Activated T-cell treated with anti-CD3 and anti-CD28 coated beads, Interleukin-2, amount 50 U/mL, for 4 hours (primary cell): ENCODE data around the gene JARID2. TPM values are rescaled to one million over a fixed set of nuclear protein-coding genes. Genes with fewer than 3 reads are reported as not detected.
"Not testable (repeated sequence)": the region's sequence is repeated elsewhere in the genome, so short reads cannot be mapped to it uniquely, and the experiment has no call there.

Source experiments
- ATAC-seq, 2 donors: fragments of 200-7000 bp; cut with Tn5 transposase; one replicate each; pipeline ENCODE4 v1.10.0; 2021
- DNase-seq: peaks from one replicate; pipeline ENCODE4 v3.0.0-alpha.2; 2020
- H3K27me3 Mint-ChIP-seq: one replicate; pipeline ENCODE4 v1.8.0; 2021; ENCODE audit warnings: low read depth, mixed read lengths
- H3K36me3 Mint-ChIP-seq: one replicate; pipeline ENCODE4 v1.8.0; 2022; ENCODE audit warnings: mixed read lengths; ENCODE audit not compliant: insufficient read depth
- H3K4me1 Mint-ChIP-seq: one replicate; pipeline ENCODE4 v1.8.0; 2021; ENCODE audit warnings: low read depth, mixed read lengths
- H3K4me3 Mint-ChIP-seq: one replicate; pipeline ENCODE4 v1.8.0; 2021; ENCODE audit warnings: mild to moderate bottlenecking, moderate library complexity, mixed read lengths
- H3K9me3 Mint-ChIP-seq: one replicate; pipeline ENCODE4 v1.8.0; 2021; ENCODE audit warnings: mixed read lengths
- total RNA-seq, 3 donors: library from RNA; stranded (reverse); gene quantifications; one replicate each; pipeline ENCODE4 v1.2.1, GENCODE V29; 2021

Gene JARID2
- total RNA-seq, 3 donors from 2014 or later = 32.6 to 43.6 (median 37.2) TPM

GRCh38 chr6:15526212-15526701 lies 280.4 kb downstream of the JARID2 start:
- H3K4me1 Mint-ChIP-seq = peaks cover 10% of the 10 kb centered on the region
- H3K4me3 Mint-ChIP-seq = no peak overlapping the region
- peaks cover 65% of the 10 kb centered on the region for H3K36me3 Mint-ChIP-seq
- peaks cover 3% of the 10 kb centered on the region for H3K9me3 Mint-ChIP-seq
- no peaks in the 10 kb centered on the region for H3K27me3 Mint-ChIP-seq
- DNase-seq (no peak), ATAC-seq (no peak)

- H3K4me1 Mint-ChIP-seq = peaks cover 7% of the 10 kb centered on the region
- no peaks in the 10 kb centered on the region for H3K27me3 Mint-ChIP-seq
- peaks cover 65% of the 10 kb centered on the region for H3K36me3 Mint-ChIP-seq
- no peak overlapping the region for H3K4me3 Mint-ChIP-seq
- H3K9me3 Mint-ChIP-seq = peaks cover 3% of the 10 kb centered on the region
- ATAC-seq (no peak), DNase-seq (no peak)
Measured at GRCh38 chr6:15527838-15528617, 282.2 kb downstream of the JARID2 start.

GRCh38 chr6:15528870-15529269 lies 283.0 kb downstream of the JARID2 start:
- Mint-ChIP-seq H3K4me3 (no peak overlapping the region), H3K4me1 (peaks cover 7% of the 10 kb centered on the region), H3K27me3 (no peaks in the 10 kb centered on the region), H3K36me3 (peaks cover 69% of the 10 kb centered on the region), H3K9me3 (peaks cover 3% of the 10 kb centered on the region)
- ATAC-seq (no peak), DNase-seq (no peak)

GRCh38 chr6:15530411-15530810 lies 284.5 kb downstream of the JARID2 start:
- DNase-seq = no peak
- Mint-ChIP-seq H3K4me3 (no peak overlapping the region), H3K9me3 (peaks cover 3% of the 10 kb centered on the region), H3K36me3 (peaks cover 55% of the 10 kb centered on the region), H3K27me3 (no peaks in the 10 kb centered on the region), H3K4me1 (peaks cover 10% of the 10 kb centered on the region)
- no peak for ATAC-seq

- Mint-ChIP-seq H3K9me3 (peaks cover 3% of the 10 kb centered on the region), H3K4me1 (peaks cover 8% of the 10 kb centered on the region), H3K36me3 (peaks cover 46% of the 10 kb centered on the region), H3K27me3 (no peaks in the 10 kb centered on the region), H3K4me3 (no peak overlapping the region)
- DNase-seq (no peak), ATAC-seq (no peak)
Measured at GRCh38 chr6:15531973-15532372, 286.1 kb downstream of the JARID2 start.

- peaks cover 41% of the 10 kb centered on the region for H3K36me3 Mint-ChIP-seq
- DNase-seq (no peak), ATAC-seq (no peak)
- no peaks in the 10 kb centered on the region for H3K9me3 Mint-ChIP-seq
- H3K4me3 Mint-ChIP-seq = no peak overlapping the region
- H3K4me1 Mint-ChIP-seq = peaks cover 8% of the 10 kb centered on the region
- H3K27me3 Mint-ChIP-seq = no peaks in the 10 kb centered on the region
Measured at GRCh38 chr6:15533379-15534026, 287.6 kb downstream of the JARID2 start.

- H3K27me3 Mint-ChIP-seq = no peaks in the 10 kb centered on the region
- H3K9me3 Mint-ChIP-seq = no peaks in the 10 kb centered on the region
- peaks cover 8% of the 10 kb centered on the region for H3K4me1 Mint-ChIP-seq
- peaks cover 38% of the 10 kb centered on the region for H3K36me3 Mint-ChIP-seq
- no peak overlapping the region for H3K4me3 Mint-ChIP-seq
- no peak for DNase-seq
- ATAC-seq = no peak
Measured at GRCh38 chr6:15534974-15535373, 289.1 kb downstream of the JARID2 start.

- Mint-ChIP-seq H3K4me1 (peaks cover 8% of the 10 kb centered on the region), H3K27me3 (no peaks in the 10 kb centered on the region), H3K9me3 (no peaks in the 10 kb centered on the region), H3K4me3 (no peak overlapping the region), H3K36me3 (peaks cover 32% of the 10 kb centered on the region)
- DNase-seq (no peak), ATAC-seq (no peak)
Measured at GRCh38 chr6:15535495-15536197, 289.8 kb downstream of the JARID2 start.

- Mint-ChIP-seq H3K27me3 (no peaks in the 10 kb centered on the region), H3K9me3 (no peaks in the 10 kb centered on the region), H3K36me3 (peaks cover 28% of the 10 kb centered on the region), H3K4me3 (no peak overlapping the region), H3K4me1 (peaks cover 5% of the 10 kb centered on the region)
- DNase-seq (no peak), ATAC-seq (no peak)
Measured at GRCh38 chr6:15536198-15536955, 290.5 kb downstream of the JARID2 start.

- ATAC-seq (no peak), DNase-seq (no peak)
- Mint-ChIP-seq H3K27me3 (no peaks in the 10 kb centered on the region), H3K4me1 (peaks cover 7% of the 10 kb centered on the region), H3K9me3 (no peaks in the 10 kb centered on the region), H3K4me3 (no peak overlapping the region), H3K36me3 (peaks cover 20% of the 10 kb centered on the region)
Measured at GRCh38 chr6:15538106-15538505, 292.2 kb downstream of the JARID2 start.

- no peak for DNase-seq
- peaks cover 16% of the 10 kb centered on the region for H3K36me3 Mint-ChIP-seq
- peaks cover 4% of the 10 kb centered on the region for H3K9me3 Mint-ChIP-seq
- H3K4me3 Mint-ChIP-seq = no peak overlapping the region
- no peak for ATAC-seq
- peaks cover 7% of the 10 kb centered on the region for H3K4me1 Mint-ChIP-seq
- no peaks in the 10 kb centered on the region for H3K27me3 Mint-ChIP-seq
Measured at GRCh38 chr6:15538766-15539495, 293.1 kb downstream of the JARID2 start.

- DNase-seq (no peak), ATAC-seq (no peak)
- Mint-ChIP-seq H3K27me3 (no peaks in the 10 kb centered on the region), H3K4me3 (no peak overlapping the region), H3K9me3 (peaks cover 9% of the 10 kb centered on the region), H3K36me3 (peaks cover 18% of the 10 kb centered on the region), H3K4me1 (peaks cover 7% of the 10 kb centered on the region)
Measured at GRCh38 chr6:15539722-15540270, 293.9 kb downstream of the JARID2 start.

GRCh38 chr6:15543332-15543917 lies 297.6 kb downstream of the JARID2 start:
- H3K27me3 Mint-ChIP-seq, ATAC-seq, H3K4me3 Mint-ChIP-seq, H3K9me3 Mint-ChIP-seq, H3K4me1 Mint-ChIP-seq, DNase-seq: not testable (repeated sequence)
- peaks cover 12% of the 10 kb centered on the region for H3K36me3 Mint-ChIP-seq
